ENCODE data around the gene KLHL25. TPM values are rescaled to one million over a fixed set of nuclear protein-coding genes. Genes with fewer than 3 reads are reported as not detected.

KLHL25 gene
- total RNA-seq, result 4.7 TPM
- long read RNA-seq, full-length matches to known transcripts, result 2 of 7 reads
- long read RNA-seq, partial matches to known transcripts, result 4 of 7 reads
- long read RNA-seq, other reads (novel, unspliced or antisense), result 1 of 7 reads

- ATAC-seq (peak; percentile 98), DNase-seq (peak; percentile 96)
- H3K27ac ChIP-seq, result peak within 1 kb of the TSS; percentile 81
- peak within 1 kb of the TSS; percentile 90 for H3K4me3 ChIP-seq
- H3K4me1 ChIP-seq, result peaks cover 20% of the 10 kb centered on the region
- intact Hi-C loops (cut with DNase I), result no loop called here
- no peaks in the 10 kb centered on the region for H3K27me3 ChIP-seq
- no peak for TF ChIP-seq CTCF (IDR thresholded peaks at IDR 0.05)
- no peaks in the 10 kb centered on the region for H3K36me3 ChIP-seq
- H3K9me3 ChIP-seq, result no peaks in the 10 kb centered on the region
Observed at GRCh38 chr15:85794598-85795336, at the start of gene KLHL25. Gene KLHL25 (minus strand): TSS chr15:85794925. CDS start chr15:85769810, 25,115 bp downstream.

DNA sequence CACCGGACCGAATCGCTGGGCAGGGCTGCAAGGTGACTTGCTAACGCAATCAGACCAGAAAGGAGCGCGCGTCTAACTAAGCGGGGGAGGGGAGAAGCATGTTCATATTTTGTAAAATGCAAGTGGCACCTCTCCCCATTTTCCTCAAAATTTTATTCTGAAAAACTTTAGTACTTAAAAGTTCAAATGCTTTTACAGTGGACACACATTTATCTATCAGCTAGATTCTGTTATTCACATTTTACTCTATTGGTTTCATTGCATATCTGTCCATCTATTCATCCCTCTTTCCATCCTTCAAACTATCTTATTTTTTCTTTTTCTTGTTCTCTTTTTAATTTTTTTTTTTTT, 46.1 kb upstream of the KLHL25 start:
- no peak for ATAC-seq
- DNase-seq, result no peak
- no peak overlapping the region for H3K4me3 ChIP-seq
- H3K4me1 ChIP-seq, result peaks cover 7% of the 10 kb centered on the region
- intact Hi-C loops (cut with DNase I), result no loop called here
- no peaks in the 10 kb centered on the region for H3K36me3 ChIP-seq
- no peak for TF ChIP-seq CTCF (IDR thresholded peaks at IDR 0.05)
- H3K27me3 ChIP-seq, result no peaks in the 10 kb centered on the region
- H3K27ac ChIP-seq, result no peak overlapping the region
- H3K9me3 ChIP-seq, result no peaks in the 10 kb centered on the region

DNA sequence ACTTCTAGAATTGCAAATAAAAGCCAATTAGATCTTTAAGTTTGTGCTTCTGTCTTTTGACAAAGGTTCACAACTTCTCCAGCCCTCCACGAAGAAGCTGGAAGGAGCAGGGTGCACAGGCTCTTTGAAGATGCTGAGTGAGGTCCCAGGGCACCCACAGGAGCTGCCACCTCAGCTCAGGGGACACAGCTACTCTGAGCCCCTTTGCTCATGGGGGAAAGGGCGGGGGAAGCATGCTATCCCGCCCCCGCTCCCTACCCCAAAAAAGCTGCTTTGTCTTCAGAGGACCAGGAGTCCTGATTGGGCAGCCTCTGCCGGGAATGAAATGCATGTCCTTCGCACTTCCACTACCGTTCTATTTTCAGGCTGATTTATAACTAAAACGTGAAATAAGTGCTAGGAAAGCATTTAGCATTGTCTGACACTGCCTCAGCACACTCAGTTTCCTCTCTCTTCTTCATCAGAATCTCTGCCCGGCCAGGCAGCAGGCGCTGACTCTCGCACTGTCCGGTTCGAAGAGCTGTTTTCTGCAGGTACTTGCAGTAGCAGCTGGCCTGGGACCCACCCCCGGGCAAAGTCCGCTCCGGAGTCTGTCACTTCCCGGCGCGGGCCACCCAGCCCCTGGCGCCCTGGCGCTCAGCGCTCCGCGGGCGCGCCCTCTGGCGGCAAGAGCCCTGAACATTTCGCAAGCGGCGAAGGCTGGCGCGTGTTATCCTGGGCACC, 45.5 kb upstream of the KLHL25 start:
- peak; percentile 93 for DNase-seq
- H3K4me3 ChIP-seq, result peak overlapping the region; percentile 40
- H3K4me1 ChIP-seq, result peaks cover 7% of the 10 kb centered on the region
- H3K27me3 ChIP-seq, result no peaks in the 10 kb centered on the region
- peak; percentile 93 for TF ChIP-seq CTCF (IDR thresholded peaks at IDR 0.05)
- no peaks in the 10 kb centered on the region for H3K9me3 ChIP-seq
- ATAC-seq, result peak; percentile 97
- no peak overlapping the region for H3K27ac ChIP-seq
- H3K36me3 ChIP-seq, result no peaks in the 10 kb centered on the region
- intact Hi-C loops (cut with DNase I), result no loop called here

- Histone ChIP-seq H3K27me3 (no peaks in the 10 kb centered on the region), H3K36me3 (no peaks in the 10 kb centered on the region), H3K4me3 (no peak overlapping the region), H3K9me3 (no peaks in the 10 kb centered on the region), H3K27ac (no peak overlapping the region), H3K4me1 (peaks cover 7% of the 10 kb centered on the region)
- intact Hi-C loops (cut with DNase I), result loop anchor here (10.0 kb wide), 1 partner anchor 105 kb away; no protein-coding TSS in a partner anchor
- ATAC-seq (no peak), DNase-seq (no peak)
- TF ChIP-seq CTCF (IDR thresholded peaks at IDR 0.05), result no peak
Observed at GRCh38 chr15:85839643-85840042, 44.9 kb upstream of the KLHL25 start.

GRCh38 chr15:85838655-85839054, 43.9 kb upstream of the KLHL25 start:
- TF ChIP-seq CTCF (IDR thresholded peaks at IDR 0.05), result no peak
- Histone ChIP-seq H3K4me3 (no peak overlapping the region), H3K27ac (no peak overlapping the region), H3K36me3 (no peaks in the 10 kb centered on the region), H3K4me1 (peaks cover 7% of the 10 kb centered on the region), H3K9me3 (no peaks in the 10 kb centered on the region), H3K27me3 (no peaks in the 10 kb centered on the region)
- ATAC-seq (no peak), DNase-seq (no peak)
- intact Hi-C loops (cut with DNase I), result loop anchor here (10.0 kb wide), 1 partner anchor 104 kb away; no protein-coding TSS in a partner anchor

Measured in upper lobe of right lung (tissue), 1 donor.